Measurements from ENCODE around the gene RTP2. TPM values are rescaled to one million over a fixed set of nuclear protein-coding genes. Genes with fewer than 3 reads are reported as not detected.

The RTP2 gene
- total and polyA plus RNA-seq, 2 of the 4 experiments (the other 2 are of a cell fraction): not detected

- peak within 1 kb of the TSS; percentile 89 for H3K4ac ChIP-seq (ENCODE audit: low read depth, low read length)
- peak within 1 kb of the TSS; percentile 81 for H2AK9ac ChIP-seq (replicated peaks; ENCODE audit: low read depth, low read length, poor library complexity)
- peak within 1 kb of the TSS; percentile 87 for H3K23ac ChIP-seq (ENCODE audit: low read depth, low read length)
- H3K4me2 ChIP-seq (ENCODE audit: low read depth, low read length): peak within 1 kb of the TSS; percentile 79
- peak within 1 kb of the TSS; percentile 96 for H2AFZ ChIP-seq (replicated peaks; ENCODE audit: low read length, poor library complexity)
- 0% methylated on average over 13 of the region's 40 CpGs; no CpG with 5 or more reads in 1 of the 2 experiments for WGBS, 2 experiments (ENCODE audit: extremely low coverage in 2 of 2, insufficient read length in 1 of 2)
- H2BK20ac ChIP-seq (ENCODE audit: low read depth, low read length): peak within 1 kb of the TSS; percentile 97
- H4K5ac ChIP-seq (ENCODE audit: low read depth, low read length): peak within 1 kb of the TSS; percentile 94
- ATAC-seq (ENCODE audit: low read depth): peak; percentile 65
- peak; percentile 99 for DNase-seq
- H3K9me3 ChIP-seq (ENCODE audit: control insufficient read depth, insufficient read depth, low read length): no peaks in the 10 kb centered on the region
- no peaks in the 10 kb centered on the region for H3K9me1 ChIP-seq (ENCODE audit: insufficient read depth, low read length)
- BruUV-seq (replicated peaks): no TSS peak
- H3K9ac ChIP-seq (ENCODE audit: low read depth, low read length): peak within 1 kb of the TSS; percentile 91
- peak within 1 kb of the TSS; percentile 83 for H3K4me3 ChIP-seq (ENCODE audit: insufficient read depth, low read depth, low read length)
- H2BK5ac ChIP-seq (ENCODE audit: low read depth, low read length, poor library complexity, severe bottlenecking): peak within 1 kb of the TSS; percentile 93
- peak within 1 kb of the TSS; percentile 59; the same call in 1 of the 2 replicates for H2AK5ac ChIP-seq (ENCODE audit: low read depth, low read length)
- peak within 1 kb of the TSS; percentile 97 for H3K18ac ChIP-seq (ENCODE audit: low read depth, low read length)
- peak within 1 kb of the TSS; percentile 99 for H2BK120ac ChIP-seq (ENCODE audit: low read depth, low read length)
- peaks cover 22% of the 10 kb centered on the region for H4K20me1 ChIP-seq (ENCODE audit: insufficient read depth, low read length)
- peak within 1 kb of the TSS; percentile 95 for H4K91ac ChIP-seq (ENCODE audit: insufficient read depth, low read depth, low read length)
- ChIA-PET POLR2A (ENCODE audit: unreplicated experiment) (interaction anchor here (0.6 to 1.3 kb wide), 7 partner anchors 99 to 1419 kb away, joined by 3 to 15 read pairs (median 3); partner anchors contain the start of gene LPP), CTCF (interaction anchor here (0.5 to 1.4 kb wide), 7 partner anchors 210 to 1209 kb away, joined by 3 to 6 read pairs (median 3); no protein-coding TSS in a partner anchor)
- H2BK15ac ChIP-seq (ENCODE audit: low read depth, low read length): peak within 1 kb of the TSS; percentile 42; the same call in 1 of the 3 replicates
- H3K4me1 ChIP-seq (ENCODE audit: control insufficient read depth, insufficient read depth, low read length): peaks cover 7% of the 10 kb centered on the region
- H3K27me3 ChIP-seq (ENCODE audit: control insufficient read depth, insufficient read depth, low read length): no peaks in the 10 kb centered on the region
- H3K36me3 ChIP-seq (ENCODE audit: control insufficient read depth, insufficient read depth, low read length): no peaks in the 10 kb centered on the region
- in situ Hi-C loops (cut with MboI; ENCODE audit: low sequenced_read_pairs) (loop anchor here (10.0 to 25.0 kb wide), 6 partner anchors 429 to 1017 kb away; no protein-coding TSS in a partner anchor), intact Hi-C loops (cut with micrococcal nuclease) (loop anchor here (1.0 to 5.0 kb wide), 3 partner anchors 212 to 525 kb away; no protein-coding TSS in a partner anchor), dilution Hi-C loops (cut with HindIII; ENCODE audit: low sequenced_read_pairs, unreplicated experiment) (loop anchor here (10.0 to 25.0 kb wide), 2 partner anchors 567 to 1209 kb away; no protein-coding TSS in a partner anchor)
- peak within 1 kb of the TSS; percentile 99 for H3K56ac ChIP-seq (ENCODE audit: extremely low read depth, insufficient read depth, low read length)
- H3K79me1 ChIP-seq (ENCODE audit: low read depth in 1 of 2, low read length in 2 of 2): peaks cover 0 to 37% of the 10 kb centered on the region in 2 experiments
- peak within 1 kb of the TSS; percentile 97 for H3K27ac ChIP-seq (ENCODE audit: insufficient read depth, low read length)
- H3K14ac ChIP-seq (replicated peaks; ENCODE audit: low read depth, low read length): peak within 1 kb of the TSS; percentile 95
- peak within 1 kb of the TSS; percentile 41 to 98 for H4K8ac ChIP-seq (ENCODE audit: low read depth in 2 of 2, low read length in 2 of 2)
- TF ChIP-seq RAD21 (IDR thresholded peaks at IDR 0.05; ENCODE audit: low read length) (peak; percentile 27; the same call in 1 of the 2 replicates), USF2 (IDR thresholded peaks at IDR 0.05; ENCODE audit: low read depth, low read length) (peak; percentile 98), MAZ (IDR thresholded peaks at IDR 0.05; ENCODE audit: borderline replicate concordance, low read depth, low read length) (no peak; the same call in 1 of the 2 replicates), MXI1 (IDR thresholded peaks at IDR 0.05; ENCODE audit: borderline replicate concordance, low read depth, low read length) (0 out of 2 replicates have a peak, but pooled peaks have one; percentile 16), CTCF (conservative IDR thresholded peaks at IDR 0.05; ENCODE audit: low read depth, low read length) (no peak), RCOR1 (IDR thresholded peaks at IDR 0.05; ENCODE audit: insufficient replicate concordance, low read length) (no peak), MAFK (IDR thresholded peaks at IDR 0.05; ENCODE audit: low read depth, low read length) (no peak), ELK1 (IDR thresholded peaks at IDR 0.05; ENCODE audit: borderline replicate concordance, low read depth, low read length) (no peak), CHD1 (IDR thresholded peaks at IDR 0.05; ENCODE audit: low read depth, low read length) (peak; percentile 99), RFX5 (IDR thresholded peaks at IDR 0.05; ENCODE audit: low read depth, low read length) (no peak), CEBPB (IDR thresholded peaks at IDR 0.05; ENCODE audit: low read depth, low read length) (peak; percentile 97)
These were observed 43.1 kb upstream of the RTP2 start, which contains the start of gene BCL6 for GRCh38 chr3:187745201-187746058. Gene BCL6, minus strand, starts transcription at chr3:187745468. Its CDS starts 11,775 bp downstream, at chr3:187733693.
